GM23338 (cell line): Measurements from ENCODE around the gene FDX1. TPM values are rescaled to one million over a fixed set of nuclear protein-coding genes. Genes with fewer than 3 reads are reported as not detected.
A peak's percentile ranks its signal among the peaks of the same experiment; 100 is the strongest.

Source experiments
- ATAC-seq: fragments of 200-7000 bp; cut with Tn5 transposase; 3 replicates; pipeline ENCODE4 v1.9.1; 2020
- DNase-seq: peaks from one replicate; pipeline ENCODE4 v3.0.0-alpha.2; 2015; ENCODE audit warnings: low spot score
- H2AFZ ChIP-seq: fragments of 200-600 bp; sonication (generic); 2 replicates; pipeline ENCODE4 v1.8.0; 2016; ENCODE audit warnings: antibody characterized with exemption, mild to moderate bottlenecking, moderate library complexity
- H3F3A ChIP-seq: fragments of 200-600 bp; sonication (generic); replicated peaks from 2 replicates; pipeline ENCODE4 v1.8.0; 2017; ENCODE audit warnings: antibody characterized with exemption, mixed run types, low read depth
- H3K27ac ChIP-seq: fragments of 200-600 bp; sonication (generic); 2 replicates; pipeline ENCODE4 v1.6.1; 2016; ENCODE audit warnings: low read depth
- H3K27me3 ChIP-seq: fragments of 200-600 bp; sonication (generic); 2 replicates; pipeline ENCODE4 v1.8.0; 2016; ENCODE audit warnings: mild to moderate bottlenecking, mixed run types, moderate library complexity; ENCODE audit not compliant: insufficient read depth
- H3K36me3 ChIP-seq: fragments of 200-600 bp; sonication (generic); 2 replicates; pipeline ENCODE4 v1.8.0; 2016; ENCODE audit warnings: mild to moderate bottlenecking; ENCODE audit not compliant: insufficient read depth
- H3K4me1 ChIP-seq: fragments of 200-600 bp; sonication (generic); 2 replicates; pipeline ENCODE4 v1.8.0; 2016; ENCODE audit warnings: mild to moderate bottlenecking, moderate library complexity; ENCODE audit not compliant: insufficient read depth
- H3K4me2 ChIP-seq: fragments of 200-600 bp; sonication (generic); 2 replicates; pipeline ENCODE4 v1.7.1; 2017; ENCODE audit warnings: mixed run types
- H3K4me3 ChIP-seq: fragments of 200-600 bp; sonication (generic); 2 replicates; pipeline ENCODE4 v1.6.1; 2016; ENCODE audit warnings: mixed run types
- H3K79me2 ChIP-seq: fragments of 200-600 bp; sonication (generic); replicated peaks from 2 replicates; pipeline ENCODE4 v1.8.0; 2017; ENCODE audit warnings: mild to moderate bottlenecking; ENCODE audit not compliant: insufficient read depth
- H3K9me2 ChIP-seq: fragments of 200-600 bp; sonication (generic); 2 replicates; pipeline ENCODE4 v1.8.0; 2017; ENCODE audit not compliant: insufficient read depth
- H4K20me1 ChIP-seq: fragments of 200-600 bp; sonication (generic); replicated peaks from 2 replicates; pipeline ENCODE4 v1.8.0; 2017; ENCODE audit warnings: mild to moderate bottlenecking; ENCODE audit not compliant: insufficient read depth
- H3K27ac Mint-ChIP-seq: 2 replicates; pipeline ENCODE4 v1.8.0; 2020; ENCODE audit warnings: inconsistent platforms, mild to moderate bottlenecking, moderate library complexity, mixed read lengths
- H3K27me3 Mint-ChIP-seq: 3 replicates; pipeline ENCODE4 v1.8.0; 2022; ENCODE audit warnings: low read depth, mild to moderate bottlenecking, moderate library complexity, mixed read lengths, inconsistent platforms; ENCODE audit not compliant: insufficient read depth, poor library complexity
- H3K36me3 Mint-ChIP-seq: 3 replicates; pipeline ENCODE4 v1.8.0; 2021; ENCODE audit warnings: low read depth, mild to moderate bottlenecking, inconsistent platforms, moderate library complexity, mixed read lengths
- H3K4me1 Mint-ChIP-seq: 3 replicates; pipeline ENCODE4 v1.8.0; 2020; ENCODE audit warnings: mild to moderate bottlenecking, inconsistent platforms, mixed read lengths
- H3K4me3 Mint-ChIP-seq: 3 replicates; pipeline ENCODE4 v1.8.0; 2021; ENCODE audit warnings: moderate library complexity, mild to moderate bottlenecking, inconsistent platforms, mixed read lengths
- H3K9me3 Mint-ChIP-seq: 3 replicates; pipeline ENCODE4 v1.8.0; 2020; ENCODE audit warnings: moderate library complexity, mild to moderate bottlenecking, inconsistent platforms, mixed read lengths
- EZH2 ChIP-seq: fragments of 200-600 bp; sonication (generic); IDR thresholded peaks from one replicate; pipeline ENCODE4 v1.8.0; 2017; ENCODE audit warnings: antibody characterized with exemption, mild to moderate bottlenecking, low read depth; ENCODE audit not compliant: unreplicated experiment
- polyA plus RNA-seq: library from polyadenylated mRNA; unstranded; fragments of >200 nt; fragmentation: Nextera tagmentation; extraction: Ambion mirVana; gene quantifications from 2 replicates; pipeline ENCODE4 v1.2.1, GENCODE V29; 2016
- total RNA-seq: library from RNA; depleted of rRNA; stranded (reverse); fragments of >200 nt; shearing (Covaris generic); gene quantifications from 2 replicates; pipeline ENCODE4 v1.2.3, GENCODE V29; 2014
- TF ChIP-seq, protein P1 (sequence below), 2 experiments: fragments of 200-600 bp in 1 of 2; sonication (generic) in 1 of 2; conservative IDR thresholded peaks; 2 replicates each; pipeline versions ENCODE4 v1.5.1 to v1.6.1; 2016 to 2017; ENCODE audit warnings: antibody characterized with exemption in 2 of 2, low read depth in 2 of 2, mild to moderate bottlenecking in 2 of 2, moderate library complexity in 1 of 2
- TF ChIP-seq, protein P2 (sequence below): IDR thresholded peaks from one replicate; pipeline ENCODE4 v1.6.1; 2018; ENCODE audit warnings: antibody characterized with exemption; ENCODE audit not compliant: unreplicated experiment

FDX1 gene
- total and polyA plus RNA-seq, 2 experiments from 2014 or later, result 11.1 to 15.9 TPM

DNA sequence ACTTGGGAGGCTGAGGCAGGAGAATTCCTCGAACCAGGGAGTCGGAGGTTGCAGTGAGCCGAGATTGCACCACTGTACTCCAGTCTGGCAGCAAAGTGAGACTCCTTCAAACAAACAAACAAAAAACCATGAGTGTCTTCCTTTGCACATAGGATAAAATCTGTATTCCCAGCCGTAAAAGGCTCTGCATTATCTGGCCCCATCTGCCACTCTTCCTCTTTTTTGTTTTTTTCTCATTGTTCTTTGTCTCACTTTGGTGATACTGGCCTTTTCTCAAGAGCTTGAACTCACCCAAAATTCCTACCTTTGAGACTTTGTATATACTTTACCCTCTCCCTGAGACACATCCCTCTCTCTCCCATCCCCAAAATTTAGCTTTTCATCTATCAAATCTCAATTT, 17.6 kb downstream of the FDX1 start (continued):
- TF ChIP-seq, protein P1, sequence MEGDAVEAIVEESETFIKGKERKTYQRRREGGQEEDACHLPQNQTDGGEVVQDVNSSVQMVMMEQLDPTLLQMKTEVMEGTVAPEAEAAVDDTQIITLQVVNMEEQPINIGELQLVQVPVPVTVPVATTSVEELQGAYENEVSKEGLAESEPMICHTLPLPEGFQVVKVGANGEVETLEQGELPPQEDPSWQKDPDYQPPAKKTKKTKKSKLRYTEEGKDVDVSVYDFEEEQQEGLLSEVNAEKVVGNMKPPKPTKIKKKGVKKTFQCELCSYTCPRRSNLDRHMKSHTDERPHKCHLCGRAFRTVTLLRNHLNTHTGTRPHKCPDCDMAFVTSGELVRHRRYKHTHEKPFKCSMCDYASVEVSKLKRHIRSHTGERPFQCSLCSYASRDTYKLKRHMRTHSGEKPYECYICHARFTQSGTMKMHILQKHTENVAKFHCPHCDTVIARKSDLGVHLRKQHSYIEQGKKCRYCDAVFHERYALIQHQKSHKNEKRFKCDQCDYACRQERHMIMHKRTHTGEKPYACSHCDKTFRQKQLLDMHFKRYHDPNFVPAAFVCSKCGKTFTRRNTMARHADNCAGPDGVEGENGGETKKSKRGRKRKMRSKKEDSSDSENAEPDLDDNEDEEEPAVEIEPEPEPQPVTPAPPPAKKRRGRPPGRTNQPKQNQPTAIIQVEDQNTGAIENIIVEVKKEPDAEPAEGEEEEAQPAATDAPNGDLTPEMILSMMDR (conservative IDR thresholded peaks at IDR 0.05; ENCODE audit: low read depth in 2 of 2), result no peak
- no peak for TF ChIP-seq EZH2

DNA sequence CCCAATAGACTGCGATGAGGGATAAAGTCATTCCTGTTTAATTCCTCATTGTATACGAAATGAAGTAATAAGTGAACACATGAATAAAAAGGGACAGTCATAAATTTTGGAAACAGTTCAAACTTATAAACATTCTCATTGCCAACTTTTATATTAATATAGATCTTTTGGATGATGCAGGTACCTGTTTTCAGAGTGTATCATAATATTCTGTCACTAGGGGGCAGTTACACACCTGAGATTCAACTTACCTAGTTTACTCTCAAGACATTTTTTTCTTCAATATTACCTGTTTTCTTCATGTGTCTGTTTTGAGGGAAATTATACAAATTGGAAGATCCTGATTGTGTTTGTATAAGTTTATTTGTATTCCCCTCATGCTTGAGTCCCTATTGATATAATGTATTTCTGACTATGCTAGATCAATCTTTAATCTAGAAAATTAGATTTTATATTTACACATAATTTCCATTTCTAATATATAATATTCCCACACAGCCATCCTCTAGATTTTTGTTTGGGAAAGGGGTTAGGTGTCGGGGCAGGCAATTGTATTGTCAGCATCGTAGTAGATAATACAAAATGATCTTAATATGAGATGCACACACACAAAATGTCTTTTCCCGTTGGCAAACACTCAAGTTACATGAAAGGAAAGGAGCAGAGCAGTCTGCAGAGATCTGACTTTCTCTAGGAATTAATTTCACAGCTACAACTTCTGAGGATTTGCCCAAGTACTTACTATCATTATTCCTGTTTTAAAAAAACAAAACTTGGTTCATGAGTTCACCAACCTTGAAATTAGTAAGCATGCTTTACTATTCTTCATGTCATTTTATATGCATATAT, 18.4 kb downstream of the FDX1 start:
- Mint-ChIP-seq H3K4me3 (no peak overlapping the region), H3K27ac (no peak overlapping the region), H3K27me3 (peaks cover 3% of the 10 kb centered on the region), H3K4me1 (no peaks in the 10 kb centered on the region), H3K9me3 (no peaks in the 10 kb centered on the region; the same call in 2 of the 3 replicates), H3K36me3 (peaks cover 12% of the 10 kb centered on the region)
- Histone ChIP-seq H4K20me1 (0 out of 2 replicates have a peak, but pooled peaks cover 4% of the 10 kb centered on the region), H2AFZ (no peak overlapping the region), H3F3A (no peaks in the 10 kb centered on the region), H3K27me3 (no peaks in the 10 kb centered on the region), H3K79me2 (no peaks in the 10 kb centered on the region; the same call in 1 of the 2 replicates), H3K27ac (no peak overlapping the region), H3K9me2 (no peaks in the 10 kb centered on the region), H3K4me3 (no peak overlapping the region), H3K4me1 (no peaks in the 10 kb centered on the region), H3K36me3 (no peaks in the 10 kb centered on the region), H3K4me2 (no peak overlapping the region)
- peak; percentile 47 for DNase-seq
- no peak for ATAC-seq
- TF ChIP-seq, protein P2, sequence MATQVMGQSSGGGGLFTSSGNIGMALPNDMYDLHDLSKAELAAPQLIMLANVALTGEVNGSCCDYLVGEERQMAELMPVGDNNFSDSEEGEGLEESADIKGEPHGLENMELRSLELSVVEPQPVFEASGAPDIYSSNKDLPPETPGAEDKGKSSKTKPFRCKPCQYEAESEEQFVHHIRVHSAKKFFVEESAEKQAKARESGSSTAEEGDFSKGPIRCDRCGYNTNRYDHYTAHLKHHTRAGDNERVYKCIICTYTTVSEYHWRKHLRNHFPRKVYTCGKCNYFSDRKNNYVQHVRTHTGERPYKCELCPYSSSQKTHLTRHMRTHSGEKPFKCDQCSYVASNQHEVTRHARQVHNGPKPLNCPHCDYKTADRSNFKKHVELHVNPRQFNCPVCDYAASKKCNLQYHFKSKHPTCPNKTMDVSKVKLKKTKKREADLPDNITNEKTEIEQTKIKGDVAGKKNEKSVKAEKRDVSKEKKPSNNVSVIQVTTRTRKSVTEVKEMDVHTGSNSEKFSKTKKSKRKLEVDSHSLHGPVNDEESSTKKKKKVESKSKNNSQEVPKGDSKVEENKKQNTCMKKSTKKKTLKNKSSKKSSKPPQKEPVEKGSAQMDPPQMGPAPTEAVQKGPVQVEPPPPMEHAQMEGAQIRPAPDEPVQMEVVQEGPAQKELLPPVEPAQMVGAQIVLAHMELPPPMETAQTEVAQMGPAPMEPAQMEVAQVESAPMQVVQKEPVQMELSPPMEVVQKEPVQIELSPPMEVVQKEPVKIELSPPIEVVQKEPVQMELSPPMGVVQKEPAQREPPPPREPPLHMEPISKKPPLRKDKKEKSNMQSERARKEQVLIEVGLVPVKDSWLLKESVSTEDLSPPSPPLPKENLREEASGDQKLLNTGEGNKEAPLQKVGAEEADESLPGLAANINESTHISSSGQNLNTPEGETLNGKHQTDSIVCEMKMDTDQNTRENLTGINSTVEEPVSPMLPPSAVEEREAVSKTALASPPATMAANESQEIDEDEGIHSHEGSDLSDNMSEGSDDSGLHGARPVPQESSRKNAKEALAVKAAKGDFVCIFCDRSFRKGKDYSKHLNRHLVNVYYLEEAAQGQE, result no peak
- TF ChIP-seq, protein P1 (conservative IDR thresholded peaks at IDR 0.05; ENCODE audit: low read depth in 2 of 2), result peak in 1 of 2 experiments; percentile 69
